Progenitor cell of endocrine pancreas (in vitro differentiated cells): Measurements from ENCODE around the gene CNKSR1. TPM values are rescaled to one million over a fixed set of nuclear protein-coding genes. Genes with fewer than 3 reads are reported as not detected.

Experiments used
- DNase-seq: peaks from one replicate; pipeline ENCODE4 v3.0.0; 2021; ENCODE audit warnings: low spot score; ENCODE audit not compliant: unreplicated experiment
- H3K27ac Mint-ChIP-seq: 2 replicates; pipeline ENCODE4 v1.8.0; 2021; ENCODE audit warnings: mild to moderate bottlenecking, moderate library complexity, mixed read lengths
- H3K27me3 Mint-ChIP-seq: 2 replicates; pipeline ENCODE4 v1.8.0; 2021; ENCODE audit warnings: mixed read lengths
- H3K36me3 Mint-ChIP-seq: 2 replicates; pipeline ENCODE4 v1.8.0; 2022; ENCODE audit warnings: mixed read lengths; ENCODE audit not compliant: insufficient read depth
- H3K4me1 Mint-ChIP-seq: 2 replicates; pipeline ENCODE4 v1.8.0; 2021; ENCODE audit warnings: low read depth, mixed read lengths
- H3K4me3 Mint-ChIP-seq: 2 replicates; pipeline ENCODE4 v1.8.0; 2021; ENCODE audit warnings: low read depth, mild to moderate bottlenecking, moderate library complexity, mixed read lengths
- H3K9me3 Mint-ChIP-seq: 2 replicates; pipeline ENCODE4 v1.8.0; 2021; ENCODE audit warnings: low read depth, mixed read lengths
- CTCF ChIP-seq: fragments of 200-600 bp; sonication (generic); IDR thresholded peaks from one replicate; pipeline ENCODE4 v1.5.0; 2021; ENCODE audit warnings: antibody characterized with exemption, mild to moderate bottlenecking; ENCODE audit not compliant: unreplicated experiment
- total RNA-seq: library from RNA; stranded (reverse); gene quantifications from 2 replicates; pipeline ENCODE4 v1.2.1, GENCODE V29; 2021

CNKSR1 gene
- total RNA-seq, 1 donor from 2014 or later, result 52.1 TPM

GRCh38 chr1:26158271-26158907 is 18.9 kb upstream of the CNKSR1 start:
- no peak overlapping the region for H3K4me3 Mint-ChIP-seq
- H3K9me3 Mint-ChIP-seq, result no peaks in the 10 kb centered on the region
- H3K27me3 Mint-ChIP-seq, result peaks cover 54% of the 10 kb centered on the region
- no peaks in the 10 kb centered on the region for H3K36me3 Mint-ChIP-seq
- no peak for DNase-seq
- H3K27ac Mint-ChIP-seq, result no peak overlapping the region
- H3K4me1 Mint-ChIP-seq, result peaks cover 10% of the 10 kb centered on the region
- TF ChIP-seq CTCF, result no peak

- no peaks in the 10 kb centered on the region for H3K9me3 Mint-ChIP-seq
- no peak for DNase-seq
- peaks cover 10% of the 10 kb centered on the region for H3K4me1 Mint-ChIP-seq
- H3K4me3 Mint-ChIP-seq, result no peak within 1 kb of the TSS
- no peak for TF ChIP-seq CTCF
- no peak within 1 kb of the TSS for H3K27ac Mint-ChIP-seq
- peaks cover 52% of the 10 kb centered on the region for H3K27me3 Mint-ChIP-seq
- H3K36me3 Mint-ChIP-seq, result no peaks in the 10 kb centered on the region
Observed at GRCh38 chr1:26158908-26159742, 18.2 kb upstream of the CNKSR1 start, which contains the start of gene FAM110D. Gene FAM110D, plus strand, starts transcription at chr1:26159079. Its CDS starts 2,213 bp downstream, at chr1:26161292.

- DNase-seq, result no peak
- H3K36me3 Mint-ChIP-seq, result no peaks in the 10 kb centered on the region
- H3K4me1 Mint-ChIP-seq, result peaks cover 12% of the 10 kb centered on the region
- TF ChIP-seq CTCF, result no peak
- H3K4me3 Mint-ChIP-seq, result no peak overlapping the region
- peaks cover 47% of the 10 kb centered on the region for H3K27me3 Mint-ChIP-seq
- H3K27ac Mint-ChIP-seq, result no peak overlapping the region
- no peaks in the 10 kb centered on the region for H3K9me3 Mint-ChIP-seq
Observed at GRCh38 chr1:26159743-26160039, 17.6 kb upstream of the CNKSR1 start.

- peaks cover 36% of the 10 kb centered on the region for H3K27me3 Mint-ChIP-seq
Observed at GRCh38 chr1:26160527-26161414, 16.5 kb upstream of the CNKSR1 start.

More at GRCh38 chr1:26160527-26161414, 16.5 kb upstream of the CNKSR1 start:
- Mint-ChIP-seq H3K27ac (no peak overlapping the region), H3K4me3 (peak overlapping the region; percentile 67), H3K9me3 (no peaks in the 10 kb centered on the region), H3K36me3 (no peaks in the 10 kb centered on the region), H3K4me1 (peaks cover 17% of the 10 kb centered on the region)
- TF ChIP-seq CTCF, result no peak
- no peak for DNase-seq
